Measurements from ENCODE around the gene PARVA.

DNA sequence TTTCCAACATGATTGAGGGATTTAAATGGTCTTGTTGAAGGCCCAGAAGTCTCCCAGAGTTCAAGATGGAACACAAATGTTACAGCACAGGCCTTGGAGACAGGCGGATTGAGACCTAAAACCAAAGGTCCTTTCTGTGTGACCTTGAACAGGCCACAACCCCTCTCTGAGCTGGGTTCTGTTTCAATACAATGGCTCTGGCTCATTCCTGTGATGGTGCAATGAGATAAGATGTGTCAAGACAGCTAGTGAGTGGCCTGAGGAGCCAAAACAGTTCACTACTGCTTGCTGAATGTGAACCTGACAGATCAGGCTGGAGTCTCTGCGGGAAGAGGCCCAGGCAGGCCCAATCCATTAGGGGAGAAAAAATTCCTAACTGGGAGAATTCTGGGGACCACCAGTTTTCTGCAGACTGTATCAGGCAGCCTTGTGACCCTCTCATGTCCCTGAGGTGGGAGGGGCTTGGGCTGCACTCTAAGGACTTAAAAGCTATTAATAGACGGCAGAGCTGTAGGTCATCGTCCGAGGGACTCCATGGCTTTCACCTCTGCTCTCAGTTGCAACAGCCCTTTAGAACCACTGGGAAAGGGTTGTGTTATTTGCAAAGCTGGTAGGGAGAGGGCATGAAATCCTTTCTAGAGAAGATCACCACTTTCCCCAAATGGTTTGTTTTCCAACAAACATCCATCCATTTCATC is 170.7 kb downstream of the PARVA start:
- TF ChIP-seq, protein P1, sequence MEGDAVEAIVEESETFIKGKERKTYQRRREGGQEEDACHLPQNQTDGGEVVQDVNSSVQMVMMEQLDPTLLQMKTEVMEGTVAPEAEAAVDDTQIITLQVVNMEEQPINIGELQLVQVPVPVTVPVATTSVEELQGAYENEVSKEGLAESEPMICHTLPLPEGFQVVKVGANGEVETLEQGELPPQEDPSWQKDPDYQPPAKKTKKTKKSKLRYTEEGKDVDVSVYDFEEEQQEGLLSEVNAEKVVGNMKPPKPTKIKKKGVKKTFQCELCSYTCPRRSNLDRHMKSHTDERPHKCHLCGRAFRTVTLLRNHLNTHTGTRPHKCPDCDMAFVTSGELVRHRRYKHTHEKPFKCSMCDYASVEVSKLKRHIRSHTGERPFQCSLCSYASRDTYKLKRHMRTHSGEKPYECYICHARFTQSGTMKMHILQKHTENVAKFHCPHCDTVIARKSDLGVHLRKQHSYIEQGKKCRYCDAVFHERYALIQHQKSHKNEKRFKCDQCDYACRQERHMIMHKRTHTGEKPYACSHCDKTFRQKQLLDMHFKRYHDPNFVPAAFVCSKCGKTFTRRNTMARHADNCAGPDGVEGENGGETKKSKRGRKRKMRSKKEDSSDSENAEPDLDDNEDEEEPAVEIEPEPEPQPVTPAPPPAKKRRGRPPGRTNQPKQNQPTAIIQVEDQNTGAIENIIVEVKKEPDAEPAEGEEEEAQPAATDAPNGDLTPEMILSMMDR (IDR thresholded peaks at IDR 0.05), result no peak
- no peak for TF ChIP-seq POLR2A (IDR thresholded peaks at IDR 0.05)

All from thyroid gland (tissue), 4 donors.